ENCODE data around the gene VCAN.
"Not testable (repeated sequence)": the region's sequence is repeated elsewhere in the genome, so short reads cannot be mapped to it uniquely, and the experiment has no call there.

VCAN gene

GRCh38 chr5:83471405-83472212, at the start of gene VCAN:
TSS of gene VCAN (plus strand) at chr5:83471744. CDS start at chr5:83483519, 11,775 bp downstream.
- no peak for DNase-seq

GRCh38 chr5:83422284-83422683, 49.3 kb upstream of the VCAN start:
- DNase-seq = no peak

GRCh38 chr5:83426855-83427254, 44.7 kb upstream of the VCAN start:
- no peak for DNase-seq

GRCh38 chr5:83428126-83428525, 43.4 kb upstream of the VCAN start:
- no peak for DNase-seq

- no peak for DNase-seq
These were observed 42.7 kb upstream of the VCAN start for GRCh38 chr5:83428890-83429289.

GRCh38 chr5:83430130-83431010, 41.2 kb upstream of the VCAN start:
- peak; percentile 59 for DNase-seq

- no peak for DNase-seq
These were observed 37.7 kb upstream of the VCAN start for GRCh38 chr5:83433891-83434290.

GRCh38 chr5:83434946-83435345, 36.6 kb upstream of the VCAN start:
- DNase-seq = no peak

- no peak for DNase-seq
These were observed 35.3 kb upstream of the VCAN start for GRCh38 chr5:83436276-83436675.

GRCh38 chr5:83437697-83438096, 33.8 kb upstream of the VCAN start:
- DNase-seq = not testable (repeated sequence)

- DNase-seq = no peak
These were observed 30.7 kb upstream of the VCAN start for GRCh38 chr5:83440826-83441225.

- DNase-seq = no peak
These were observed 29.8 kb upstream of the VCAN start for GRCh38 chr5:83441747-83442146.

- no peak for DNase-seq
These were observed 28.0 kb upstream of the VCAN start for GRCh38 chr5:83443534-83443933.

- DNase-seq = no peak
These were observed 27.1 kb upstream of the VCAN start for GRCh38 chr5:83444445-83444844.

GRCh38 chr5:83446253-83446947, 25.1 kb upstream of the VCAN start:
- DNase-seq = no peak

GRCh38 chr5:83447533-83447932, 24.0 kb upstream of the VCAN start:
- DNase-seq = no peak

GRCh38 chr5:83450183-83450966, 21.2 kb upstream of the VCAN start:
- DNase-seq = no peak

- no peak for DNase-seq
These were observed 20.6 kb upstream of the VCAN start for GRCh38 chr5:83450967-83451248.

- no peak for DNase-seq
These were observed 19.6 kb upstream of the VCAN start for GRCh38 chr5:83451955-83452354.

- no peak for DNase-seq
These were observed 17.6 kb upstream of the VCAN start for GRCh38 chr5:83453937-83454336.

GRCh38 chr5:83464261-83464660, 7.3 kb upstream of the VCAN start:
- no peak for DNase-seq

GRCh38 chr5:83467371-83468035, 4.0 kb upstream of the VCAN start:
- no peak for DNase-seq
